Stimulated activated CD8-positive, alpha-beta memory T cell treated with anti-CD3 and anti-CD28 coated beads, Interleukin-7, amount 100 ng/mL, for 24 hours (primary cell): ENCODE measurements around the gene MSH3.
"Not testable (repeated sequence)": the region's sequence is repeated elsewhere in the genome, so short reads cannot be mapped to it uniquely, and the experiment has no call there.

Experiments
- DNase-seq: peaks from one replicate; pipeline ENCODE4 v3.0.0-alpha.2; 2020; ENCODE audit warnings: low read depth

MSH3 gene

DNA sequence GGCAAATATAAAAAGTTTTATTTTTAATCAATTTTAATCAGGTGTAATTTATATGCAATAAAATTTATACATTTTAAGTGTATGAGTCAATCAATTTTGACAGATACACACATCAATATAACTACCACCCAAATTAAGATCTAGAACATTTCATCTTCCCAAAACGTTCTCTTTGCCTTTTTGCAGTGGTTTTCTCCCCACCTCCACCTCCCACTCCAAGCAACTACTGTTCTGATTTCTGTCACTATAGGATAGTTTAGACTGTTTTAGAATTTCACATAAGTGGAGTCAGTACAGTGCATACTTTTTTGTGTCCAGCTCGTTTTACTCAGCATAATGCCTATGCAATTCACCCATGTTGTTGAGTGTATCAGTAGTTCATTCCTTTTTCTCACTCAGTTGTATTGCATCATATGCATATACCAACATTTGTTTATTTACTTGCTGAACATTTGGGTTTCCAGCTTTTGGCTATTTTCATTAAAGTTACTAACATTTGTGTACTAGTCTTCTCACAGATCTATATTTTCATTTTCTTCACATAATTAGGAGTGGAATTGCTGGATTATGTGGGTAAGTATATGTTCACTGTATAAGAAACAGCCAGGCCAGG is 52.5 kb downstream of the MSH3 start:
- no peak for DNase-seq

DNA sequence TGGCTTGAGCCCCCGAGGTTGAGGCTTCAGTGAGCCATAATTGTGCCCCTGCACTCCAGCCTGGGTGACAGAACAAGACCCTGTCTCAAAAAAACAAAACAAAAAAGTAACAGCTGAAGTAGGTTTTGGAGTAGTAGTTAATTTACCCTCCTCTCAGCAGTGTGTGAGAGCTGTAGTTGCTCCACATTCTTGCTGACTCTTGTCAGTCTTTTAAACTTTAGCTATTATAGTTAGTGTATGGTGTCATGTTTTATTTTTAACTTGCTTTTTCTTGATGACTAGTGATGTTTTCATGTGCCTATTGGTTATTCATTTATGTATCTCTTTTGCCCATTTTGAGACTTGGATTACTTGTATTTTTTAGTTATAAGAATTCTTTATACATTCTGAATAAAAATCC is 53.2 kb downstream of the MSH3 start:
- DNase-seq: no peak

DNA sequence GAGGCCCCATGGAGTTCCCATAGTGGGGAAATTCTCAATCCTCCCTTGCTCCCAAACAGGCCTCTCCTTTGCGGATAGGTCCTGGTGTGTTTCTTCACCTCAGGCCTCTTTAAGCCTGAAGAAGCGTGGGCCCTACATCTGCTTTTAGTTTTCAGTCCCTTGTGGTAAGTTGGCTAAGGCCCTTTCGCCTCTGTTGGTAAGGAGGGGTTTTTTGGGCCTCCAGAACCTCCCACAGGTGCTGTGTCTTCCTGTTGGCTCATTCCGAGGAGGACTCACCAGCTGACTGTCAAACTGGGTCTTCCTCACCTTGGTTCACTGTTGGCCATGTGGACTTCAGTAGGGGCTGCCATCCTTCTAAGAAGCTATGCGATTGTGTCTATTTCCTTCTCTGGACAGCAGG is 56.8 kb downstream of the MSH3 start:
- DNase-seq: no peak

DNA sequence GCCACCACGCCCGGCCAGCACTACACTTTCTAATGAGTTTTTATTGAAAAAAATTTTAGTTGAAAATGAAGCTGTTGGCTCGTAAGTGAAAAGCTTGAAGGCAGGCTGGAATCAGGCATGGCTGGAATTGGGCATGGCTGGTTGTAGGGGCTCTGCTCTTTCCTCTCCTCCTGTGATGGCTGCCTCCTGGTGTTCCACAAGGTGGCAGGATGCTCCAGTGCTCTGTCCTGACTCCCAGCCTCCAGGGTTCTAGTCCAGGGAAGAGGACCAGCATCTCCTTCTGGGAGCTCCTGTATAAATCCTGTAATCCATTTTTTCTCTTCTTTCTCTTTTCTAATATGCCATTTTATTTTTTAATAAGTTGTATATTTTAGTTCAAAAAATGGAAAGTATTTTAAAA is 57.5 kb downstream of the MSH3 start:
- DNase-seq: no peak

DNA sequence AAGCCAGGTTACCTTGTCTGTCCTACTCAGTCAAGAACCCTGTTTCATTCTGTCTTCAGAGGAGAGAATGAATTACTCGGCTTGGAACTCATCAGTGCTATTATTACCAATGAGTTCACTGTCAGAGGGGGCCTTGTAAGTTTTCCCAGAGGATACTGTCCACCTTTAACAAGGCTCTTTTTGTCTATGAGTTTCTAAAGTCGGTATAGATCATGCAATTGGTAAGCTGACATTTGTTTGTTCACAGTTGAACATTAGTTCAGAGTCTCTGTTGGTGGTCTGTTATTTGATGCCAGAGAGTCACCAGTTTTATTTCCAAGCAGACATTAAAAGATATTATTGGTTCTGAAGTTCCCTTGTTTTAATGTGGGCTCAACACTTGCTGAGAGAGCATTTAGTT is 58.5 kb downstream of the MSH3 start:
- DNase-seq: no peak

DNA sequence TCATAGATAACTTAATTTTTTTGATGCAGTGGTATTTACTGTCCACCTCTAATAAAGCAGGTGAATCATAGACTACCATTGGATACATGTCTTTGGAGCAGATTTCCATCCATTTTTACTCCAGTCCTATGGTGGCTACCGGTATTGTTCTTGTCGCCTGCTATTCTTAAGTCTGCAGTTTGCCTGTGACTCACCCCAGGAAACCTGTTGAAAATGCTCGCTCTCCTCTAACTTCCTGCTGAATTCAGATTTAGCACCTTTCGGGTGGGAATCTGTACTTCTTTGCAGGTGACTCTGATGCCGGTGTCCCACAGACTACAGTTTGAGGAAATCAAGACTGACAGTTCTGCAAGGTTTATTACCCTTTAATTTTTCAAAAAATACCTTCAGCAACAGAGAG is 59.2 kb downstream of the MSH3 start:
- no peak for DNase-seq

DNA sequence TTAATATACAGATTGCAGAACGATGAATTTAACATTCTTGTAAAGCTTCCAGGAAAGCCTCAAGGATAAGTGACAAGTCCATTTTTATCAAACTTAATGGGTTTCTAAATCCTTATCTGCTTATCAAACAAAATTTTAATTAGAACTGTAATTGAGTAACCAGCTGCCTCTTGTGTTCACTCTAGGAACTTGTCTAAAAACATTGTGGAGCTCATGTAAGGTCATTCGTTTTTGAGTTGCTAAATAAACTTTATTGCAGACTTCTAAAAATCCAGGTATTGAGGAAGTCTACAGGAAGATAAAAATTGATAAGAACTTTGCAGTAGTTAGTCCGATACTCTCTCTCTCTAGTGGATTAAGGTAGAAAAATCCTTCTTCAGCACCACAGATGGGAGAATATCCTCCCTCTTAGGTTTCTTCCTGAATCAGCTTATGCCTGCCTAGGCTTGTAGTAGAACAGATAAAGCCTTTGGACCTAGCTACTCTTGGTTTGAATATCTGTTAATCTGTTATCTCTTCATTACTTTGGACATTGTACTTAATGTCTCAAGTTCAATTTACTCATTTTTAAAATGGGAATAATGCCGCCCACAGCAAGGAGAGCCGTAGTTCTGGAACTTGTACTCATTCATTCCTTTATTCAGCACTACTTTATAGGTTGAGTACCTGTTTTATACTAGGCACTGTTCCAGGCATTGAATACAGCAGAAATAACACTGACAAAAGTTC is 60.3 kb downstream of the MSH3 start:
- no peak for DNase-seq

DNA sequence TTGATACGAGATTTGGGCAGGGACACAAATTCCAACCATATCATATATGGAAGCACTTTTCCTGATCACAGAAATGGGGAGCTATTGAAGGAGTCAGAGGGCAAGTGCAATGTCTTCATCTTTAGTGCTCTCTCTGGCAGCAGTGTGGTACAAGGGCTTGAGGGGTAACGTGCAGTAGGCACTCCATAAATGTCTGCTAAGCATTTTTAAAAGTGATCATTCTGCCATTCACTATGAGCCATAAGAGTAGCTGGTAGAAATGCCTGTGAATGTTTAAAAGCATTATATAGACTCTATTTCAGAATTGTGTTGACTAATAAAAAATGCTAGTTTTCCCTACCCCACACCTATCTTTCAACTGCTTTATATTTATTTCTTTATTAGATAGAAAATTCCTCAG is 61.4 kb downstream of the MSH3 start:
- no peak for DNase-seq

DNA sequence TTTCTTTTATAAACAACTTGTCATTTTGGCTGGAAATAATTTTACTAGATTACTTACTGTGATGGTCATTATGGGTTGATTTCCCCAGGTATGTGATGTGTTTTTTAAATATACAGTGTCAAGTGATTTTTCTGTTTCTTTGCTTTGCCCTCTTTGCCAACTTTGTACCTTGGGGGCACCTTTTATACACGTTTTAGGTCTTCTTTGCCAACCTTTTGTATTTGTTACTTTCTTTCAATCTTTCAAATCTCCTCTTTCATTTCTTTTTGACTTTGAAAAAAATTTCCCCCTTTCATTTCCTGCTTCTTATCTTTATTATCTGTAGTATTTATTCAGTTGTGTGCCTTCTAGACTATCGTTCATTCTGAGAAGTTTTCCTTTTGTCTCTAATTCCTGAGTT is 65.7 kb downstream of the MSH3 start:
- no peak for DNase-seq

DNA sequence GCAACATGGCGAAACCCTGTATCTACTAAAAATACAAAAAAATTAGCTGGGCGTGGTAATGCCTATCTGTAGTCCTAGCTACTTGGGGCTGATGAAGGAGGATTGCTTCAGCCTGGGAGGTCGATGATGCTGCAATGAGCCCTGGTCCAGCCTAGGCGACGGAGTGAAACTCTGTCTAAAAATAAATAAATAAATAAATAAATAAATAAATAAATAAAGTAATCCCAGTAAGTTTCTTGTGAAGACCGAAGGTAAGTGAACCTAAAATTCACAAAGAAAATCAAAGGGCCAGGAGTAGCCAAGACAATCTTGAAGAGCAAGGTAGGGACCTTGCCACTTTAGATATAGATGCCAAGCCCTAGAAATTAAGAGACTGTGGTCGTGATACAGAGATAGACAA is 68.5 kb downstream of the MSH3 start:
- no peak for DNase-seq

DNA sequence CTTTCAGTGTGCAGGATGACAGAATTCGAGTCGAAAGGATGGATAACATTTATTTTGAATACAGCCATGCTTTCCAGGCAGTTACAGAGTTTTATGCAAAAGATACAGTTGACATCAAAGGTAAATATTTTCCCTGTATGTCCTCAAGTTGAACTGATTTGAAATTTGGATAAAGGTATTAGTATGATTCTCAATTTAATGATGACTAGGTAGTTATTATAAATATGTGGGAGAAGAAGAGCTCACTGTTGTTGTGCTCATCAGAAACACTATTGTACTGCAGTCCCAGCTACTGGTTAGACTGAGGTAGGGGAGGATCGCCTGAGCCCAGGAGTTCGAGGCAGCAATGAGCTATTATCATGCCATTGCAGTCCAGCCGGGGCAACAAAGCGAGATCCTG is 71.0 kb downstream of the MSH3 start:
- DNase-seq: no peak

DNA sequence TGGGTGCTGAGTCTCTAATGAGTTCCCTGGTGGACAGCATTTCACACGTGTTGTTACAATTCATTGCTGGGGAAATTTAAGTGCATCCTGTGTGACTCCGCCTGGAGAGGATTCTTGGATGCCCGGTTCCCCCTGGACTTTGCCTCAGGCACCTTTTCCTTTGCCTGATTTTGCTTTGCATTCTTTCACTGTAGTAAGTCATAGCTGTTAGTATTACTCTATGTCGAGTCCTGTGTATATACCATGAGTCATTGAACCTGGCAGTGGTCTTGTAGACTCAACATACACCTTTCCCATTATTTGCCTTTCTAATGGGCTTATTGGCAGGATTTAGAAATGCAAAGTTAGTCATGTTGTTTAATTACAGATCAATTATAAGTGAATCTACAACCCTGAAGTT is 82.3 kb downstream of the MSH3 start:
- no peak for DNase-seq

DNA sequence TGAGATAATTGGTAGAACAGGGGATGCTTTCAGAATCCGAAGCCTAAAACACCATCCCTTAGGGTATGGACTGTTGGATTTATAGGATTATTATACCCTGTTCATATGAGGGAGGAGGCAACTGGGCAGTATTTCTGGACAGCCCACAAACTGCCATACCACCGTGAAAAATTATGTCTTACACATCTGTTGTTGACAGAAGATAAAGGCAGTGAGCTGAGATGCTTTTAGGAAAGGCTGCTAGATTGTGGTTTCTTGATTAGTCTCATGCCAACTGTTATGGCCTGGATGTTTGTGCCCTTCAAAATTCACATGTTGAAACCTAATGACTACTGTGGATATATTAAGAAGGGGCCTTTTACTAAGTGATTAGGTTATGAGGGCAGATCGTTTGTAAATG is 84.0 kb downstream of the MSH3 start:
- DNase-seq: no peak

DNA sequence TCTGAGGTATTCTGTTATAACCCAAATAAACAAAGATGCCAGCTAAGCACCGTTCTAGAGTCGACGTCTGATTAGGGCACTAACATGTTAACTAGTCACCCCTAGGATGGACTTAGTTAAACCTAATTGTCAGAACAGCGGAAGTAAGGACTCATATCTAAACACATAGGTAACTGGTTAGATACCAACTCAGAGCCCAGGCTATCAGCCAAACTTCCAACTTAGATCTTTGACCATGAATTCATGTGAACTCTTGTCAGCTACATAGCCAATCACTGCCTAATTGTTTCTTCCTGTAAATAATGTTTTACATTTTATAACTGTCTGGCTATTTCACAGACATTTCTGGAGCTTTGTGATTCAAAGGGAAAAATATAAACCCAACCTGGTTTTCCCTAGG is 84.6 kb downstream of the MSH3 start:
- no peak for DNase-seq

DNA sequence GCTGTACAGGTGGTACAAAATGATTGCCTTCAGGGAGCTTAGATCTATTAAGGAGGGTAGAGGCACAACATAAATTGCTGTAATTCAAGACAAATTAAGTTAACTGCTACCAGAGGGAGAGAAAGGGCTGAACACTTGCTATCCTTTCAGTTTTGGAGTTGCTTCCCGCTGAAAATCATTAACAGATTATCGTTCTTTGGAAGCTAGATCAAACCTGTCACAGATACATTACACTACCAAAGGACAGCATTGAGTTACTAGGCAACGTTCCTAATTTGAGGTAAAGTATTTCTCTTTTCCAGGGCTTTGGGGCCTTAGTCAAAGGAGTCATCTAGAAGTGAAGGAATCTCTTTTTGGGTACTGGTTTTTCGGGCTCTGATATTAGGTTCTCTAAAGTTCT is 85.0 kb downstream of the MSH3 start:
- DNase-seq: no peak

DNA sequence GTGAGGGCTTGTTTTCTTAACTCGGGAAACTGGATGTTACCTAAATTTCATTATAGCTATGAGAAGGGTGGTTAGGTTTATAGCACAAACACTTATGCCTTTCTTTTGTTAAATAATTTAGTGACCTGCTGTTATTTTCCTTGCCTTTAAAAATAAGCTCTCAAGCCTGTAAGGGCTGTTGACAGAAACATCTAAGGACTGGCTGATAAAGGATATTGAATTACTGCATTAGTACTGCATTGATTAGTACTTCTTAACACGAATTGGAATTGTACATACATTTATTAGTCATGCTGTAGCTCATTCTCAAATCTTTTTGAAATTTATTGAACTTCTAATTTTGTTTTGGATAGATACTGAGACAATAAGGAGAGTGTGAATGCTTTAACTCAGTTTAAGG is 85.4 kb downstream of the MSH3 start:
- DNase-seq: no peak

DNA sequence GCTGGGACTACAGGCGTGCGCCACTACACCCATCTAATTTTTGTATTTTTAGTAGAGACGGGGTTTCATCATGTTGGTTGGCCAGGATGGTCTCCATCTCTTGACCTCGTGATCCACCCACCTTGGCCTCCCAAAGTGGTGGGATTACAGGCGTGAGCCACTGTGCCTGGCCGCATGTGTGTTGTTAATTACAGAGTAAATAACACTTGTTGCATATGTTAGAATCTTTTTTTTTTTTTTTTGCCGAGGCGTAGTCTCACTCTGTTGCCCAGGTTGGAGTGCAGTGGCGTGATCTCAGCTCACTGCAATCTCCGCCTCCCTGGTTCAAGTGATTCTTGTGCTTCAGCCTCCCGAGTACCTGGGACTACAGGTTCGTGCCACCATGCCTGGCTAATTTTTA is 86.0 kb downstream of the MSH3 start:
- not testable (repeated sequence) for DNase-seq

DNA sequence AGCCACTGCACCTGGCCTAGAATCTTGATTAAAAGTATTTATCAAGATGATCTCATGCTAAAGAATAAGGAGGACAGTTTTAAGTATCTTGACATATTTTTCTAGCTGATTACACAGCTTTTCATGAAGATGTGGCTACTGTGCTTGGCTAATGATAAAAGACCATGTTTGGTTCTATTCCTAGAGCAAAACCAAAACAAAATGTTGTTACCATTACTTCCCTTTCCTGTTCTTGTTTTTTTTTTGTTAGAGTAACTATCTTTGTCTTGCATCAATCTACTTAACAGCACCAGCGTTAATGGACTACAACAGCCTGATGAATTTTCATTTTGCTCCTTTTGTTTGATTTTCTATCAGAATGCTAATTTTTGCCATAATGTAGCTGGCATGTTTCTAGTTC is 86.5 kb downstream of the MSH3 start:
- no peak for DNase-seq

DNA sequence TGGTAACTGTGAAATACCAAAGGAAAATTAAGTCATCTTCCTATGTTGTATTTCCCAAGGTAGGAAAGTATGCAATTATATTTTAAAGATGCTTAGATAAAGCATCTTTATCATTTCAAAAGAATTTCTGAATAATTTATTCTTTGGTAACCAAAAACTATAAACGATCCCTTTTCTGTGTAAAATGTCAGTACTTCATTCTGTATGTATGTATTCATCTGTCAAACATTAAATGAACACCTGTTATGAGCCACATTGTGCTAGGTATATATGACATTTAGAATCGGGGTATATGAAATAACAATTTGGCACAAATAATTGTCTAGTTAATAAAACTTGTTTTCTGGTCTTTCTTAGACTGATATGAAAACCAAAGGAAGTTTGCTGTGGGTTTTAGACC is 89.7 kb downstream of the MSH3 start:
- DNase-seq: no peak

DNA sequence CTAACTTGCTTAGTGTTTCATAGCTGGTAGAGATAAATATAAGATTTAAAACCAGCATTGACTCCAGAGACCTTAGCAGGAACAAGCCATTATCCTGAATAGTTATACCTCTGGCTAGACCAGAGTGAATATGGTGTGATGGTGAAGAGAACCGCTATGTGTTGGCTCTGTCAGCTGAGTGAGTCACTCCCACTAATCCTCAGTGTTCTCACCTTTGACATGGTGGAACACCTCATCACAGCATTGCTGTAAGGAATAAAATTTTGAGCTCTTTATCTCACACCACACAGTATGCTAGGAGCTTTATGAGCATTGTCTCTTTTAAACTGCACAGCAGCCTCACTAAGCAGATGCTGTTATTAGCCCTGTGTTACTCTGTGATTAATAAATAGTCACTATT is 91.0 kb downstream of the MSH3 start:
- no peak for DNase-seq

DNA sequence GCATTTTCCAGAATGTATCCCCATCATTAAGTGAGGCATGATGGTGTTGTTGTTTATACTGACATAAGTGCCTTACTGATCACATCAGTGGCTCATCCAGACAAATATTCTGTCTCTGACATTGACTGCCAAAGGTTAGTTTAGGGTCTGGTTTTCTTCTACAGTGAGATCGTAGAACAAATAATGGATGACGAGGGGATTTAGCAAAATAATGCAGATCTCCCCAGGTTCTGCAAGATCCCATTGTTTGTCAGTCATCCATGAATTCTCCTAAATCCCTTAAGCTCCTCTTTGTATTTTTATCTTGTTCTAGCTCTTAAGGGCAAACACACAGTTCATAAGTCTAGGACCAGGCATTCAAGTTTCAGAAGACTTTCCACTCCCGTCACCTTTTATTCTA is 93.5 kb downstream of the MSH3 start:
- no peak for DNase-seq

DNA sequence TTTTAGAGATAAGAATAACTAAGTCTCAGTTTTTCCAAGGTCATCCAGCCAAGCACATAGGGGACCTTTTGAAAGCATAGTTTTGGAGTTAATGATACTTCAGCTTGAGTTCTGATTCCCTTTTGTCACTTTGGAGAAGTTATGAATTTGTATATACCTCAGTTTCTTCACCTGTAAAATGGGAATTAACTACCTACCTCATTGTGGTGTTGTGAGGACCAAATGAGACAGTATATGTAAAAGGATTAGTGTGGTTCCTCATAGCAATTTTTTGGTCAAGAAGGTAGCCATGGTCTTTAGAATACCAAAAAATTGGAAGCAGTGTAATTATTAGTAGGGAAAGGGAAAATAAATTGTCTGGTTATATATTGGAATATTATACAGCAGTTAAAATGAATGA is 98.0 kb downstream of the MSH3 start:
- no peak for DNase-seq

DNA sequence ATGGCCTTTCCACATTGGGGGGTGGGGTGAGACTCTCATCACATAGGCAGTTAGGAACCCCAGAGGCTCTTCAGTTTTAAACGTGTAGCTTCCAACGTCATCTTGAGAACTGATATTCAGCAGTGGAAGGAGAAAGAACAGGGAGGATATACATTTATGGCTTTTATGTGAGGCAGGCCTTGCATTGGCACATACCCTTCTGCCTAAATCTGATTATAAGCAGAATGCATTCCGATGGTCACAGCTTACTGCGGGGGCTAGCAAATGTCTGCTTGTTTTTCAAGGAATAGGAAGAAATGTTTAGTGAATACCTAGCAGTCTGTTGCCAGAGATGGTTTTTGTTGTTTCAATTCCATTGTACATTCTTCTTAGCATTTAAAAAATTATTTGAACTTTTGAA is 99.3 kb downstream of the MSH3 start:
- no peak for DNase-seq

DNA sequence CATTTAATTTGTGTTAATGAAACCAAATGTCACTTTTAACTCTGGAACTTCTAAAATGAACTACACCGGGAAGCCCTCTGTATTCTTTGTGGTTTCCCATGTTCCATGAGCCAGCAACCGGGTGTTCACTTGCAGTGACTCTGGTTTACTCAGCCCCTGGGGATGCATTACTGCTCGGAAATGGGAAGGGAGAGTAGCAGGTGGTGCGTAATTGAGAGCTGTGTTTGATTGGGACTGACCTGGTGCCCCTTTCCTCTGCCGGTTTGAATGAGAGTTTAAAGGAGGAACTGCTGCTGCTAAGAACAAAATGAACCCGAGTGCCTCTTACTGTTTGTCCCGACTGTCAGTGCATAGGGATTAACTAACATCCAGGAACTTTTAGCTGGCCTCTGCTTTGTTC is 100.4 kb downstream of the MSH3 start:
- peak; percentile 7 for DNase-seq
